ENCODE measurements around the gene DCTN4.

The DCTN4 gene

DNA sequence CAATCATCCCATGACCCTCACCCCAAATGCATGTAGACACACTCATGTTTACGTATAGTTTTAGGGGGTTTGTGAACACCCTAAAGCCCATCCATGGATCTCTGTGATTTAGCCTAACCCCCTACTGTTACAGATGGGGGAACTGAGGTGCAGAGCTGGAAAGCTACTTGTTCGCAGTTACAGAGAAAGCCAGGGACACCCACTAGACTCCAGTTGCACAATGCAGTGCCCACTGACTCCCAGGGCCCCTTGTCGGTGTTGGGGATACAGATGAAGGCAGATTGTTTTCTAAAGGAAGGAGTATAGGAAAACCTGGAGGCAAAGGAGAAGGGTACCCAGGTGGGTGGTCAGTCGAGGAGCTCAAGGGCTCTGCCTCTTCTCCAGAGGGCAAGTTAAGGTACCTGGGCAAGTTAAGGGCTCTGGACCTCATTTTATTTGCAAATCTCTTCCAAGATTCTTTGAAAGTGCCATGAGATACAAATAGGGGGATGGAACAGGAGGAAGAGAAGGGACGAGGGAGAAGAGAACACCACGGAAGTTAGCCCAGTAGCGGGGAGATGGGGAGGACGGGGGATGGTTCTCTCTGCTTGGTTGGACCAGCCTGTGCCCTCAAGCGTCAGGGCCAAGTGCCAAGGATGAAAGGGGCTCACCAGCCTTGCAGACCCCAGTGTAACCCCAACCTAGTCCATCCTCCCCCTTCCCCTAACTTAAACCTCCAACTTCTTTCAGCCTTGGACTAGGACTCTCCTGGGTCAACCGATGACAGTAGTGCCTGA, 96.8 kb downstream of the DCTN4 start:
- DNase-seq (ENCODE audit: extremely low spot score), result no peak
- ChIA-PET CTCF (interaction anchor here (1.0 to 14.0 kb wide), 4 partner anchors 11 to 203 kb away, joined by 3 to 149 read pairs (median 6); no protein-coding TSS in a partner anchor), POLR2A (interaction anchor here (0.6 kb wide), 1 partner anchor 265 kb away, joined by 7 read pairs; no protein-coding TSS in a partner anchor)
- TF ChIP-seq, protein P1, sequence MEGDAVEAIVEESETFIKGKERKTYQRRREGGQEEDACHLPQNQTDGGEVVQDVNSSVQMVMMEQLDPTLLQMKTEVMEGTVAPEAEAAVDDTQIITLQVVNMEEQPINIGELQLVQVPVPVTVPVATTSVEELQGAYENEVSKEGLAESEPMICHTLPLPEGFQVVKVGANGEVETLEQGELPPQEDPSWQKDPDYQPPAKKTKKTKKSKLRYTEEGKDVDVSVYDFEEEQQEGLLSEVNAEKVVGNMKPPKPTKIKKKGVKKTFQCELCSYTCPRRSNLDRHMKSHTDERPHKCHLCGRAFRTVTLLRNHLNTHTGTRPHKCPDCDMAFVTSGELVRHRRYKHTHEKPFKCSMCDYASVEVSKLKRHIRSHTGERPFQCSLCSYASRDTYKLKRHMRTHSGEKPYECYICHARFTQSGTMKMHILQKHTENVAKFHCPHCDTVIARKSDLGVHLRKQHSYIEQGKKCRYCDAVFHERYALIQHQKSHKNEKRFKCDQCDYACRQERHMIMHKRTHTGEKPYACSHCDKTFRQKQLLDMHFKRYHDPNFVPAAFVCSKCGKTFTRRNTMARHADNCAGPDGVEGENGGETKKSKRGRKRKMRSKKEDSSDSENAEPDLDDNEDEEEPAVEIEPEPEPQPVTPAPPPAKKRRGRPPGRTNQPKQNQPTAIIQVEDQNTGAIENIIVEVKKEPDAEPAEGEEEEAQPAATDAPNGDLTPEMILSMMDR (IDR thresholded peaks at IDR 0.05; ENCODE audit: control extremely low read depth, extremely low read depth, low read depth, missing control alignments), result no peak

DNA sequence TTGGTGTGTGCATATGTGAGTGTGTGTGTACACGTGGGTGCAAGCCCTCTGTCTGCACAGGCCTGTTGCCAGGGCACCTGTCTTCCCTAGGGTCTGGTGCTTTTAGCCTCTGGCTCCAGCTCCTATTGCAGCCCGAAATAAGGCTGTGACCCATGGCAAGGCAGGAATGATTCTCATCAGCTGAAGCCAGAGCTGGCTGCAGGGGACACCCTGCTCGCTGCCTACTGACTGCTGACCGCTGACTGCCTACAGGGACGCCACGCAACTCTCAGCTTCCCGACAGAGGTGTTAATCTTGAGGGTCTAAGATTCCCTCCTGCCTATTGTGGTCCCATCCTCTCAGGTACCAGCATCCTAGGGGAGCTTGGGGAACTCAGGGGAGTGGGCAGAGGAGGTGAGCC, 97.7 kb downstream of the DCTN4 start, which contains the start of gene MYOZ3:
TSS of gene MYOZ3 (plus strand) at position 166 of the 400 bp plus-strand sequence. CDS start 1,691 bp downstream, outside the sequence.
- ChIA-PET POLR2A (no interaction called here), CTCF (interaction anchor here (1.2 to 14.0 kb wide), 4 partner anchors 12 to 202 kb away, joined by 3 to 149 read pairs (median 6); partner anchors contain the start of gene RBM22)
- DNase-seq (ENCODE audit: extremely low spot score), result no peak
- TF ChIP-seq, protein P1 (IDR thresholded peaks at IDR 0.05; ENCODE audit: control extremely low read depth, extremely low read depth, low read depth, missing control alignments), result no peak

DNA sequence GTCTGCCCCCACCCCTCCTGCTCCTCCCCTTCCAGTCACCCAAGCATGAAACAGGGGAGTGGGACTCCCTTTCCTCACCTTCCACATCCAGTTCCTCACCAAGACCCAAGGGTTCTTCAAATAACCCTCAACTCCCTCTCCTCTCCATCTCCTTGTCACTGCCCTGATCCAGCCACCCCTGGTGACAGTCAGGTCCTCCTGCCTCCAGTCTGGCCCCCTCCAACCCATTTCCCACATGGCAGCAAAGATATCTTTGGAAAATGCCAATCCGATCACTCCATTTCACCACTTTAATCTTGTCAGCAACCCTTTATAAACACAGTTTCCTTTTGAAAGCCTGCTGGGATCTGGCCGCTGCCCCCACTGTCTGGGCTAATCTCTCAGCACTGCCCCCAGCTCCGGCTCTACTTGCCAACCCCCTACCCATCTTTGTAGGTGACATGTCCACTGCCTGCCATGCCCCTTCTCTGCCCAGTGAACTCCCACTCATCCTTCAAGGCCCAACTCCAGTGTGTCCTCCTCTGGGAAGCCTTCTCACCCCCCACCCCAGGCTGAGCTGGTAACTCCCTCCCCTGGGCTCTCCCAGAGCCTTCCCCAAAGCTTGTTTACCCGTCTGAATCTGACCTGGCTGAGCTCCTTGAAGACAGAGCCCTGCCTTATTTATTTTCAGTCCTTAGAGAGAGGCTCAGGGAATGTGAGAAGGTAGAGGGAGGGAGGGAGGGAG, 98.5 kb downstream of the DCTN4 start:
- no peak for DNase-seq (ENCODE audit: extremely low spot score)
- TF ChIP-seq, protein P1 (IDR thresholded peaks at IDR 0.05; ENCODE audit: control extremely low read depth, extremely low read depth, low read depth, missing control alignments), result no peak
- POLR2A ChIA-PET, result no interaction called here
- CTCF ChIA-PET, result interaction anchor here (1.2 to 14.0 kb wide), 3 partner anchors 41 to 201 kb away, joined by 3 to 149 read pairs (median 9); partner anchors contain the start of gene RBM22

DNA sequence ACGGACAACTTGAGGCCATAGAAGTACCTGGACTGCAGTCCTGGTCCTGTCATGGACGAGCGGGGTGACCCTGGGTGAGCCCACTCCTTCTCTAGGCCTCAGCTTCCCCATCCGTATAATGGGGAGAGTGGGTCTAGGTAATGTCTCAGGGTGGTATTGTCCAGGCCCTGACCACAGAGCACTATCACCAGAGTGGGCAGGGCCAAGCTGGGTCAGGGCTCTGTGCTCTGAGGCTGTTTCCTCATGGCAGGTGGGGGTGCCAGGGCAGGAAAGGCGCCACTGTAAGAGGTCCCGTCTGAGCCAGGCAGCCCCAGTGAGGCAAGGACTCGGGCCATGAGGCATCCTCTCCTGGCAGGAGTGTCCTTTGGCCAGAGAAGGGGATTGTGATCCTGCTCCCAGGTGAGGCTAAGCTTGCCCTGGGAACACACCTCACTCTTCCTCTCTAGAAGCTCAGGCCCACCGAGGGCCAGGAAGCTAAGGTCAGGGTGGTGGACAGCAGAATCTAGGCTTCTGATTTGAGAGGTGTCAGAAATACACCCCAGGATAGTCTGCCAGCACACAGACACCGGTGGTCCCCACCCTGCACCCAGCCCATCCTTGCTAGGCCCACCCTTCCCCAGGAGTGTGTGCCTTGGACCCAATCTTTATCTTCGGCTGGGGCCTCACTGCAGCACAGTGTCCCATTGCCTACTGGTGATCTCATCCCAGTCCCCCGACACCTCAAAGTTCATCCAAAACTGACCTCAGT, 99.3 kb downstream of the DCTN4 start:
- ChIA-PET CTCF (interaction anchor here (1.6 to 14.0 kb wide), 2 partner anchors 98 to 200 kb away, joined by 3 to 149 read pairs; no protein-coding TSS in a partner anchor), POLR2A (interaction anchor here (0.6 kb wide), 1 partner anchor 180 kb away, joined by 6 read pairs; no protein-coding TSS in a partner anchor)
- no peak for DNase-seq (ENCODE audit: extremely low spot score)
- TF ChIP-seq, protein P1 (IDR thresholded peaks at IDR 0.05; ENCODE audit: control extremely low read depth, extremely low read depth, low read depth, missing control alignments), result no peak

DNA sequence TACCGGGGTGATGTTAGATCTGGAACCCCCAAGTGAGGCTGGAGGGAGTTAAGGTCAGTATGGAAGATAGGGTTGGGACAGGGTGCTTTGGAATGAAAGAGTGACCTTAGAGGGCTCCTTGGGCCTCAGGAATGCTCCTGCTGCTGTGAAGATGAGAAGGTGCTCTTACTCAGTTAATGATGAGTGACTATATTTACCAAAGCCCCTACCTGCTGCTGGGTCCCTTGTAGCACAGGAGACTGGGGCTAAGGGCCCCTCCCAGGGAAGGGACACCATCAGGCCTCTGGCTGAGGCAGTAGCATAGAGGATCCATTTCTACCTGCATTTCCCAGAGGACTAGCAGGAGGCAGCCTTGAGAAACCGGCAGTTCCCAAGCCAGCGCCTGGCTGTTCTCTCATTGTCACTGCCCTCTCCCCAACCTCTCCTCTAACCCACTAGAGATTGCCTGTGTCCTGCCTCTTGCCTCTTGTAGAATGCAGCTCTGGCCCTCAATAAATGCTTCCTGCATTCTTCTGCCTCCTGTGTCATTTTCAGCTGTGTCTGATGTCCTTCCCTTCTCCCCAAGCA, 100.0 kb downstream of the DCTN4 start:
- POLR2A ChIA-PET, result interaction anchor here (0.6 kb wide), 1 partner anchor 522 kb away, joined by 3 read pairs; no protein-coding TSS in a partner anchor
- CTCF ChIA-PET, result interaction anchor here (0.9 to 14.0 kb wide), 7 partner anchors 25 to 199 kb away, joined by 3 to 149 read pairs (median 5); partner anchors contain the start of genes IRGM and RBM22
- no peak for DNase-seq (ENCODE audit: extremely low spot score)
- TF ChIP-seq, protein P1 (IDR thresholded peaks at IDR 0.05; ENCODE audit: control extremely low read depth, extremely low read depth, low read depth, missing control alignments), result no peak

Data from GM10248 (cell line).